Activated T-helper 17 cell treated with anti-CD3 and anti-CD28 coated beads, Interleukin-2, amount 50 U/mL, for 72 hours (primary cell): Measurements from ENCODE around the gene BAHCC1. TPM values are rescaled to one million over a fixed set of nuclear protein-coding genes. Genes with fewer than 3 reads are reported as not detected.

ENCODE experiments used
- ATAC-seq: fragments of 150-1000 bp; cut with Tn5 transposase; replicated peaks from 2 replicates; pipeline ENCODE4 v1.10.0; 2021; ENCODE audit warnings: mild to moderate bottlenecking, moderate library complexity
- H3K27ac Mint-ChIP-seq: one replicate; pipeline ENCODE4 v1.8.0; 2022; ENCODE audit warnings: mixed read lengths
- H3K27me3 Mint-ChIP-seq: one replicate; pipeline ENCODE4 v1.8.0; 2022; ENCODE audit warnings: mixed read lengths
- H3K36me3 Mint-ChIP-seq: one replicate; pipeline ENCODE4 v1.8.0; 2022; ENCODE audit warnings: low read depth, mild to moderate bottlenecking, mixed read lengths
- H3K4me1 Mint-ChIP-seq: one replicate; pipeline ENCODE4 v1.8.0; 2022; ENCODE audit warnings: mixed read lengths
- H3K4me3 Mint-ChIP-seq: one replicate; pipeline ENCODE4 v1.8.0; 2022; ENCODE audit warnings: mild to moderate bottlenecking, mixed read lengths
- H3K9me3 Mint-ChIP-seq: one replicate; pipeline ENCODE4 v1.8.0; 2022; ENCODE audit warnings: mixed read lengths
- total RNA-seq, 2 donors: library from RNA; stranded (reverse); gene quantifications; one replicate each; pipeline ENCODE4 v1.2.3, GENCODE V29; 2022

Gene BAHCC1
- total RNA-seq, 2 donors from 2014 or later, result 0.26 TPM; not detected in 1

GRCh38 chr17:81452551-81452950 is 57.3 kb downstream of the BAHCC1 start:
- Mint-ChIP-seq H3K27ac (no peak overlapping the region), H3K4me3 (no peak overlapping the region), H3K36me3 (no peaks in the 10 kb centered on the region), H3K27me3 (no peaks in the 10 kb centered on the region), H3K9me3 (no peaks in the 10 kb centered on the region), H3K4me1 (peaks cover 5% of the 10 kb centered on the region)
- no peak for ATAC-seq

DNA sequence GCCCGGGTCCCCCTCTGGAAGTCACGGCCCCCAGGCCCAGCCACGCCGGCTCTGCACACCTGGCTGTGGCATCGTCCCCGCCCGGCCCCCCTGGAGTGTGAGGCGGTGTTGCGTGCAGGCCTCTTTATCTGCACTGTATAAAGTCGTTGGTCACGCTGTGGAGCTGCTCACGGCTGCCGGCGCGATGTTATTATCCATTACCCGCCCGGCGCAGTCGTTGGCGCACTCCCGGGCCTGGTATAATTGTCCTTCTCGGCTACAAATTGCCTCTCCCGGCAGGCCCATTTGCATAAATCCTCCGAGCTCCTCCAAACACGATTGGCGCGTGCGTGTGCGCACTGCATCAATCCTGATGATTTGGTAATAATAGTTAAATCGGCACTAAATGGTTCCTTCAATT is 57.8 kb downstream of the BAHCC1 start:
- Mint-ChIP-seq H3K36me3 (no peaks in the 10 kb centered on the region), H3K27me3 (no peaks in the 10 kb centered on the region), H3K4me1 (peaks cover 5% of the 10 kb centered on the region), H3K9me3 (no peaks in the 10 kb centered on the region), H3K27ac (no peak overlapping the region), H3K4me3 (no peak overlapping the region)
- no peak for ATAC-seq

DNA sequence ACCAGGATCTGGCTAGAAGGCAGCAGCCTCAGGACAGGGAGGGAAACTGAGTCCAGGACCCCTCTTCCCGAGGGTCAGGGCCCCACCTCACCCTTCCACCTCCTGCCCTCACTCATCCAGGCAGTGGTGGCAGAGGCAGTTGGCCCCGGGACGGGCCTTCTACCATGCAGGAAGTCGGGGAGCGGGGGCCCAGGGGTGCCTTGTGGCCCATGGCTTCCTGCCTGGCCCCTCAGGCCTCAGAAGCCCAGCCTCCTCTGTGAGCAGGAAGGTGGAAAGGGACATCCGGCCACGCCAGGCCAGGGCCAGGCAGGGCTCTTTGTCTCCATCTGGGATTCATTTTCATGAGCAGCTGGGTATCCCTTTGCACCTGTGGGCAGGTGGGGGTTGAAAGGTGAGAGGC is 58.5 kb downstream of the BAHCC1 start:
- H3K27ac Mint-ChIP-seq, result no peak overlapping the region
- H3K36me3 Mint-ChIP-seq, result no peaks in the 10 kb centered on the region
- H3K4me1 Mint-ChIP-seq, result peaks cover 5% of the 10 kb centered on the region
- ATAC-seq, result peak; percentile 29
- H3K9me3 Mint-ChIP-seq, result no peaks in the 10 kb centered on the region
- no peaks in the 10 kb centered on the region for H3K27me3 Mint-ChIP-seq
- H3K4me3 Mint-ChIP-seq, result no peak overlapping the region

GRCh38 chr17:81454473-81454872 is 59.2 kb downstream of the BAHCC1 start:
- no peaks in the 10 kb centered on the region for H3K27me3 Mint-ChIP-seq
- ATAC-seq, result no peak
- peaks cover 5% of the 10 kb centered on the region for H3K4me1 Mint-ChIP-seq
- H3K27ac Mint-ChIP-seq, result no peak overlapping the region
- no peaks in the 10 kb centered on the region for H3K9me3 Mint-ChIP-seq
- H3K36me3 Mint-ChIP-seq, result no peaks in the 10 kb centered on the region
- no peak overlapping the region for H3K4me3 Mint-ChIP-seq

GRCh38 chr17:81455387-81455786 is 60.1 kb downstream of the BAHCC1 start:
- ATAC-seq, result no peak
- Mint-ChIP-seq H3K27ac (no peak overlapping the region), H3K27me3 (no peaks in the 10 kb centered on the region), H3K9me3 (no peaks in the 10 kb centered on the region), H3K4me3 (no peak overlapping the region), H3K4me1 (peaks cover 5% of the 10 kb centered on the region), H3K36me3 (no peaks in the 10 kb centered on the region)

GRCh38 chr17:81456091-81456490 is 60.8 kb downstream of the BAHCC1 start:
- Mint-ChIP-seq H3K9me3 (no peaks in the 10 kb centered on the region), H3K27ac (no peak overlapping the region), H3K36me3 (no peaks in the 10 kb centered on the region), H3K4me3 (no peak overlapping the region), H3K4me1 (peaks cover 5% of the 10 kb centered on the region), H3K27me3 (no peaks in the 10 kb centered on the region)
- no peak for ATAC-seq

- H3K27me3 Mint-ChIP-seq, result no peaks in the 10 kb centered on the region
- ATAC-seq, result no peak
- no peaks in the 10 kb centered on the region for H3K9me3 Mint-ChIP-seq
- no peak overlapping the region for H3K27ac Mint-ChIP-seq
- H3K36me3 Mint-ChIP-seq, result no peaks in the 10 kb centered on the region
- H3K4me1 Mint-ChIP-seq, result peaks cover 5% of the 10 kb centered on the region
- no peak overlapping the region for H3K4me3 Mint-ChIP-seq
Measured at GRCh38 chr17:81456798-81457197, 61.5 kb downstream of the BAHCC1 start.

DNA sequence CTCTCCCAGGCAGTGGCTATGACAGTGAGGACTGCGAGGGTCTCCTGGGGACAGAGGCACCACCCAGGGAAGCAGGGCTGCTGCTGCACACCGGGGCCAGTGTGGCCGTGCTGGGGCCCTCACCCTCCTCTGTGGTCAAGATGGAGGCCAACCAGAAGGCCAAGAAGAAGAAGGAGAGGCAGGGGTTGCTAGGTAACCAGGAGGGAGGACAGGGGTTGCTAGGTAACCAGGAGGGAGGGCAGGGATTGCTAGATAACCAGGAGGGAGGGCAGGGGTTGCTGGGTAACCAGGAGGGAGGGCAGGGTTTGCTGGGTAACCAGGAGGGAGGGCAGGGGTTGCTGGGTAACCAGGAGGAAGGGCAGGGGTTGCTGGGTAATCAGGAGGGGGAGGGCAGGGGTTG is 62.1 kb downstream of the BAHCC1 start:
- Mint-ChIP-seq H3K27ac (no peak overlapping the region), H3K36me3 (no peaks in the 10 kb centered on the region)

GRCh38 chr17:81457917-81458555 is 62.8 kb downstream of the BAHCC1 start:
- no peak overlapping the region for H3K27ac Mint-ChIP-seq
- no peaks in the 10 kb centered on the region for H3K27me3 Mint-ChIP-seq
- no peak for ATAC-seq
- H3K36me3 Mint-ChIP-seq, result no peaks in the 10 kb centered on the region
- no peak overlapping the region for H3K4me3 Mint-ChIP-seq
- H3K4me1 Mint-ChIP-seq, result peaks cover 4% of the 10 kb centered on the region
- no peaks in the 10 kb centered on the region for H3K9me3 Mint-ChIP-seq

More for the DNA sequence above, 62.1 kb downstream of the BAHCC1 start:
- Mint-ChIP-seq H3K27me3 (no peaks in the 10 kb centered on the region), H3K4me3 (no peak overlapping the region), H3K4me1 (peaks cover 5% of the 10 kb centered on the region), H3K9me3 (no peaks in the 10 kb centered on the region)
- ATAC-seq, result no peak

DNA sequence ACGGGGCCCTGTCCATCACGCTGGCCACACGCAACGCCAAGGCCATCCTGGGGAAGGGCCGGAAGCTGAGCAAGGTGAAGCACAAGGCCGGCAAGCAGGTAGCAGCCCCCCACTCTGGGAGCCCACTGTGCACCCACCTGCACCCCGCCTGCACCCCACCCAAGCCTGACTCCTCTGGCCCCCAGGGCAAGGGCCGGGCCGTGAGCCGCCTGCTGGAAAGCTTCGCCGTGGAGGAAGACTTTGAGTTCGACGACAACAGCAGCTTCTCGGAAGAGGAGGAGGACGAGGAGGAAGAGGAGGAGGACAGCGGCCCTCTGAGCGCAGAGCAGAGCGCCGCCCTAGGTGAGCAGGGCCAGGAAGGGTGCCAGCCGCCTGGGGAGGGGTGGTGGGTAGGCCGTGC is 63.4 kb downstream of the BAHCC1 start:
- no peak for ATAC-seq
- no peaks in the 10 kb centered on the region for H3K27me3 Mint-ChIP-seq
- no peak overlapping the region for H3K27ac Mint-ChIP-seq
- no peak overlapping the region for H3K4me3 Mint-ChIP-seq
- no peaks in the 10 kb centered on the region for H3K4me1 Mint-ChIP-seq
- no peaks in the 10 kb centered on the region for H3K9me3 Mint-ChIP-seq
- no peaks in the 10 kb centered on the region for H3K36me3 Mint-ChIP-seq

- Mint-ChIP-seq H3K27me3 (no peaks in the 10 kb centered on the region), H3K9me3 (no peaks in the 10 kb centered on the region), H3K4me3 (no peak overlapping the region), H3K27ac (no peak overlapping the region), H3K36me3 (no peaks in the 10 kb centered on the region), H3K4me1 (no peaks in the 10 kb centered on the region)
- ATAC-seq, result no peak
Measured at GRCh38 chr17:81459224-81459623, 64.0 kb downstream of the BAHCC1 start.

DNA sequence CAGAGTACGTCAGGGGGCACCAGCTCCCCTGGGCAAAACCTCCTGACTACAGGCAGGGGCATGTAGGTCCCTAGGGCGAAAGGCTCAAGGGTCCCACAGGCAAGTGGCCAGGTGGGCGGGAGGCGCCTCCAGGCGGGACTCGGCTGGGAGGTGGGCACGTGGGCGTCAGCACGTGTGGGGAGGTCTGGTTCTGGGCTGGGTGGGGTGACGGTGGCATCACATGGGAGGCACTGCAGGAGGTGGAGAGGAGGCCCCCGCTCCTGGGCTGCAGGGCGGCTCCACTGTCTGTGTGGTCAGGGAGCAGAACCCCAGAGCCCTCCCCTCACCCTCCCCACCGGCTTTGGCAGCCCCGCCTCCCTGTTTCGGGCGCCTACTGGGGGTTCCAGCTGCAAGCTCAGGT is 64.6 kb downstream of the BAHCC1 start:
- Mint-ChIP-seq H3K27ac (no peak overlapping the region), H3K36me3 (no peaks in the 10 kb centered on the region)
- no peak for ATAC-seq

DNA sequence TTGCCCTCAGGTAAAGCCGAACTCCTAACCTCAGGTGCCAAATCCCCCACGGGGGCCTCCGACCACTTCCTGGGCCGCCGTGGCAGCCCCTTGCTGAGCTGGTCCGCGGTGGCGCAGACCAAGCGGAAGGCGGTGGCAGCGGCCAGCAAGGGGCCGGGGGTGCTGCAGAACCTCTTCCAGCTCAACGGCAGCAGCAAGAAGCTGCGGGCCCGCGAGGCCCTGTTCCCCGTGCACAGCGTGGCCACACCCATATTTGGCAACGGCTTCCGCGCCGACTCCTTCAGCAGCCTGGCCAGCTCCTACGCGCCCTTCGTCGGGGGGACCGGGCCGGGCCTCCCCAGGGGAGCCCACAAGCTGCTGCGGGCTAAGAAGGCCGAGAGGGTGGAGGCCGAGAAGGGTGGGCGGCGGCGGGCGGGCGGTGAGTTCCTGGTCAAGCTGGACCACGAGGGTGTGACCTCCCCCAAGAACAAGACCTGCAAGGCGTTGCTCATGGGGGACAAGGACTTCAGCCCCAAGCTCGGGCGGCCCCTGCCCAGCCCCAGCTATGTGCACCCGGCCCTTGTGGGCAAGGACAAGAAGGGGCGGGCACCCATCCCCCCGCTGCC is 65.7 kb downstream of the BAHCC1 start:
- no peak overlapping the region for H3K4me3 Mint-ChIP-seq
- H3K4me1 Mint-ChIP-seq, result no peaks in the 10 kb centered on the region
- H3K36me3 Mint-ChIP-seq, result no peaks in the 10 kb centered on the region
- H3K27me3 Mint-ChIP-seq, result no peaks in the 10 kb centered on the region
- H3K9me3 Mint-ChIP-seq, result no peaks in the 10 kb centered on the region
- H3K27ac Mint-ChIP-seq, result no peak overlapping the region
- no peak for ATAC-seq

More for the DNA sequence above, 64.6 kb downstream of the BAHCC1 start:
- H3K9me3 Mint-ChIP-seq, result no peaks in the 10 kb centered on the region
- no peaks in the 10 kb centered on the region for H3K4me1 Mint-ChIP-seq
- no peaks in the 10 kb centered on the region for H3K27me3 Mint-ChIP-seq
- no peak overlapping the region for H3K4me3 Mint-ChIP-seq

DNA sequence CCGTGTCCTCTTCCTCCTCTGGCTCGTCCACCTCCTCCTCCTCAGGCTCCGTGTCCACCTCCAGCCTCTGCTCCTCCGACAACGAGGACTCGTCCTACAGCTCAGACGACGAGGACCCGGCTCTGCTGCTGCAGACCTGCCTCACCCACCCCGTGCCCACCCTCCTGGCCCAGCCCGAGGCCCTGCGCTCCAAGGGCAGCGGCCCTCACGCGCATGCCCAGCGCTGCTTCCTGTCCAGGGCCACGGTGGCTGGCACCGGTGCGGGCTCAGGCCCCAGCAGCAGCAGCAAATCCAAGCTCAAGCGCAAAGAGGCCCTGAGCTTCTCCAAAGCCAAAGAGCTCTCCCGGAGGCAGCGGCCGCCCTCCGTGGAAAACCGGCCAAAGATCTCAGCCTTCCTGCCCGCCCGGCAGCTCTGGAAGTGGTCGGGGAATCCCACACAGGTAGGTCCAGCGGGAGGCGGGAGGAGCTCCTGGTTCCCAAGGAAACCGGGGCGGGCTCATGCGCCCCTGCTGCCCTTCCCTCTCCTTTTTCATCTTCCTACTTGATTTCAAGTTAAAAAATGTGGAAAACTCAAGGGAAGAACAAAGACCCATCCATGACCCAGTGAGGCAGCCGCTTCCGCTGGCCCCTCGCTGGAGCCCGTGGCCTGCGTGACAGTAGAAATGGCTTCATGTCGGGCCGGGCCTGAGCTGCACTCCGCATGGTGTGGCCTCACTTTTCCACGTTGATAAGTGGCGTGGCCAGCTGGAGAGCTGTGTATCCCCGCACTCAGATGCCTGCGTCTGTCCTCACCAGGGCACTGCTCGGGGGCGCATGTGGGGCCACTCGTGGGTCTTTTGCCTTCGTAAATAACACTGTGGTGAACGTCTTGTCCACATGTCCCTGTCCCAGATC is 66.6 kb downstream of the BAHCC1 start:
- no peaks in the 10 kb centered on the region for H3K9me3 Mint-ChIP-seq
- no peak for ATAC-seq
- no peaks in the 10 kb centered on the region for H3K36me3 Mint-ChIP-seq
- H3K27ac Mint-ChIP-seq, result no peak overlapping the region
- no peak overlapping the region for H3K4me3 Mint-ChIP-seq
- H3K27me3 Mint-ChIP-seq, result no peaks in the 10 kb centered on the region
- no peaks in the 10 kb centered on the region for H3K4me1 Mint-ChIP-seq
